ENCODE results near the gene IGBP1. TPM values are rescaled to one million over a fixed set of nuclear protein-coding genes. Genes with fewer than 3 reads are reported as not detected.

The IGBP1 gene
- total RNA-seq, 3 donors from 2014 or later (not counting 1 experiment from before 2014, with no cell fraction given) = 39.4 to 40.7 (median 40.1) TPM

DNA sequence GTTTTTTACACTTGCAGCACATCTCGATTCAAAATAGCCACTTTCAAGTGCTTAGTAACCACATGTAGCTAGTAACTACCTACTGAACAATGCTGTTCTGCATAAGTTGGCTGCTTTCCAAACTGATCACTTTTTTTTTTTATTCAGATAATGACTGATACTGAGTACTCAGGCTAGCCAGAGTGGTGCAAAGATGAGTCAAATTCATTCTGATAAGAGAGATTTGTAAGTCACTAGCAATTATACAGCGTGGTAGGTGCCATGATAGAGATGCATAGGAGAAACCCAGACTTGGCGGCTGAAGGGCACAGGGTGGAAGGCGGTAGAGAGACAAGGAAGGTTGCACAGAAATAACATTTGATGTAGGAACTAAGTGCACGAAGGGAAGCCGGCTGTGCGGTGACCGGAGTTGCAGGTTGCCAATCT, 357 bp upstream of the IGBP1 start:
- peak overlapping the region; percentile 97 for H3K4me3 Mint-ChIP-seq
- DNase-seq = no peak
- peaks cover 0 to 11% of the 10 kb centered on the region in 2 donors for H3K27me3 Mint-ChIP-seq (ENCODE audit: low read depth in 2 of 2)
- Histone ChIP-seq H3K9me3 (ENCODE audit: control insufficient read depth, insufficient read depth, low read length) (no peaks in the 10 kb centered on the region), H3K36me3 (ENCODE audit: control insufficient read depth, insufficient read depth, low read length) (no peaks in the 10 kb centered on the region), H3K27me3 (ENCODE audit: control insufficient read depth, insufficient read depth, low read length) (no peaks in the 10 kb centered on the region), H3K4me3 (ENCODE audit: low read length) (peak overlapping the region; percentile 81), H3K4me1 (ENCODE audit: control insufficient read depth, insufficient read depth, low read length) (peaks cover 11% of the 10 kb centered on the region), H3K27ac (ENCODE audit: low read length) (peak overlapping the region; percentile 92)
- intact Hi-C loops (cut with micrococcal nuclease) = loop anchor here (5.0 kb wide), 1 partner anchor 299 kb away; no protein-coding TSS in a partner anchor
- H3K36me3 Mint-ChIP-seq = no peaks in the 10 kb centered on the region
- H3K9me3 Mint-ChIP-seq = no peaks in the 10 kb centered on the region
- ATAC-seq = no peak
- peaks cover 18 to 32% of the 10 kb centered on the region in 2 donors for H3K4me1 Mint-ChIP-seq
- peak overlapping the region; percentile 93 to 97 for H3K27ac Mint-ChIP-seq
- WGBS (ENCODE audit: insufficient coverage) = 1% methylated on average over 8 of the region's 8 CpGs
- TF ChIP-seq, protein P1, sequence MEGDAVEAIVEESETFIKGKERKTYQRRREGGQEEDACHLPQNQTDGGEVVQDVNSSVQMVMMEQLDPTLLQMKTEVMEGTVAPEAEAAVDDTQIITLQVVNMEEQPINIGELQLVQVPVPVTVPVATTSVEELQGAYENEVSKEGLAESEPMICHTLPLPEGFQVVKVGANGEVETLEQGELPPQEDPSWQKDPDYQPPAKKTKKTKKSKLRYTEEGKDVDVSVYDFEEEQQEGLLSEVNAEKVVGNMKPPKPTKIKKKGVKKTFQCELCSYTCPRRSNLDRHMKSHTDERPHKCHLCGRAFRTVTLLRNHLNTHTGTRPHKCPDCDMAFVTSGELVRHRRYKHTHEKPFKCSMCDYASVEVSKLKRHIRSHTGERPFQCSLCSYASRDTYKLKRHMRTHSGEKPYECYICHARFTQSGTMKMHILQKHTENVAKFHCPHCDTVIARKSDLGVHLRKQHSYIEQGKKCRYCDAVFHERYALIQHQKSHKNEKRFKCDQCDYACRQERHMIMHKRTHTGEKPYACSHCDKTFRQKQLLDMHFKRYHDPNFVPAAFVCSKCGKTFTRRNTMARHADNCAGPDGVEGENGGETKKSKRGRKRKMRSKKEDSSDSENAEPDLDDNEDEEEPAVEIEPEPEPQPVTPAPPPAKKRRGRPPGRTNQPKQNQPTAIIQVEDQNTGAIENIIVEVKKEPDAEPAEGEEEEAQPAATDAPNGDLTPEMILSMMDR (IDR thresholded peaks at IDR 0.05) = no peak

DNA sequence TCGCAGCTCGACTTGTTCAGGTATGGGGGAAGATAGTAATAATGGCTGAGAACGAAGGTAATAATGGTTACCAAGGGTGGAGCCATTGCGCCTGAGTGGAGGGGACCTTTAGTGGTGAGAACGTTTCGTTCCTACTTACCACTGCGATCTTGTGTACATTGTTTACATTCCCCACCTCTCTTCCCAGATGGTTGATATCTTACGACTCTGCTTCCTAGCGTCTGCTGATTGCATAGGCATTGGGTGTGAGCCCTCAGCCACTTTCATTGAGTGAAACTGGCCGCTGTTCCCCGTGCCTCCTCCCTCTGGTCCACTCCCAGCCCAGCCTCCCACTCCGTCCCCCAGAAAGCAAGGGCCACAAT, 850 bp downstream of the IGBP1 start:
- 12% methylated on average over 11 of the region's 12 CpGs for WGBS (ENCODE audit: insufficient coverage)
- Mint-ChIP-seq H3K4me1 (peaks cover 18 to 32% of the 10 kb centered on the region in 2 donors), H3K27ac (peak overlapping the region; percentile 93 to 97), H3K4me3 (peak overlapping the region; percentile 97), H3K9me3 (no peaks in the 10 kb centered on the region), H3K36me3 (no peaks in the 10 kb centered on the region), H3K27me3 (ENCODE audit: low read depth in 2 of 2) (peaks cover 0 to 1% of the 10 kb centered on the region in 2 donors)
- H3K27me3 ChIP-seq (ENCODE audit: control insufficient read depth, insufficient read depth, low read length) = no peaks in the 10 kb centered on the region
- H3K9me3 ChIP-seq (ENCODE audit: control insufficient read depth, insufficient read depth, low read length) = no peaks in the 10 kb centered on the region
- intact Hi-C loops (cut with micrococcal nuclease) = loop anchor here (5.0 kb wide), 1 partner anchor 298 kb away; no protein-coding TSS in a partner anchor
- no peaks in the 10 kb centered on the region for H3K36me3 ChIP-seq (ENCODE audit: control insufficient read depth, insufficient read depth, low read length)
- ATAC-seq = peak in 2 of 3 donors; percentile 6 to 16
- TF ChIP-seq, protein P1 (IDR thresholded peaks at IDR 0.05) = no peak
- H3K4me1 ChIP-seq (ENCODE audit: control insufficient read depth, insufficient read depth, low read length) = peaks cover 11% of the 10 kb centered on the region
- H3K4me3 ChIP-seq (ENCODE audit: low read length) = peak overlapping the region; percentile 81
- DNase-seq = no peak
- H3K27ac ChIP-seq (ENCODE audit: low read length) = peak overlapping the region; percentile 92

DNA sequence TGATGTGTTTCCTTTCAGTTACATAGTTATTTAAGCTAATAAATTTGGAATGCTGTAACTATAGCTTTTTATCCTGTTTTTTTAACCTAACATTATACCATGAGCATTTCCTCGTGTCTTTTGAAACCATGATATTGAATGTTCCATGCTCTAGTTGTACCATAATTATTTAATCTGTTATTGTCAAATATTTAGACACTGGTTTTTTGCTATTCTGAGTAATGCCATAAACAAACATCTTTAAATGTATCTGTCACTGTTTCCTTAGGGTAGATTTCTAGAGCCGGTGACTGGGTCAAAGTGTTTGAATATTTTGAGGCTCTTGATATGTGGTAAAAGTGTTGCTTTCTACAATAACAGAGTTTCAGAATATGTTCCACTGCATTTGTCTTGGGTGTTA, 5.4 kb downstream of the IGBP1 start:
- H3K36me3 Mint-ChIP-seq = no peaks in the 10 kb centered on the region

More for the DNA sequence above, 5.4 kb downstream of the IGBP1 start:
- H3K4me1 Mint-ChIP-seq = peaks cover 18 to 46% of the 10 kb centered on the region in 2 donors
- no peak overlapping the region for H3K4me3 ChIP-seq (ENCODE audit: low read length)
- no peaks in the 10 kb centered on the region for H3K27me3 Mint-ChIP-seq (ENCODE audit: low read depth in 2 of 2)
- intact Hi-C loops (cut with micrococcal nuclease) = no loop called here
- DNase-seq (no peak), ATAC-seq (no peak)
- H3K36me3 ChIP-seq (ENCODE audit: control insufficient read depth, insufficient read depth, low read length) = no peaks in the 10 kb centered on the region
- no peaks in the 10 kb centered on the region for H3K27me3 ChIP-seq (ENCODE audit: control insufficient read depth, insufficient read depth, low read length)
- H3K9me3 ChIP-seq (ENCODE audit: control insufficient read depth, insufficient read depth, low read length) = no peaks in the 10 kb centered on the region
- H3K4me1 ChIP-seq (ENCODE audit: control insufficient read depth, insufficient read depth, low read length) = peaks cover 11% of the 10 kb centered on the region
- WGBS (ENCODE audit: insufficient coverage) = no CpG with 5 or more reads among the region's 2 CpGs
- no peak overlapping the region for H3K4me3 Mint-ChIP-seq
- H3K27ac ChIP-seq (ENCODE audit: low read length) = no peak overlapping the region
- no peak overlapping the region for H3K27ac Mint-ChIP-seq
- H3K9me3 Mint-ChIP-seq = no peaks in the 10 kb centered on the region
- TF ChIP-seq, protein P1 (IDR thresholded peaks at IDR 0.05) = no peak
